IMR-90 (cell line): ENCODE measurements around the gene HEXD. TPM values are rescaled to one million over a fixed set of nuclear protein-coding genes. Genes with fewer than 3 reads are reported as not detected.

ENCODE experiments used
- ATAC-seq: fragments of 200-7000 bp; cut with Tn5 transposase; 2 replicates; pipeline ENCODE4 v1.9.1; 2020; ENCODE audit warnings: low read depth, mild to moderate bottlenecking, moderate library complexity
- BruUV-seq: library from RNA; stranded (reverse); fragments of 400-500 nt; replicated peaks from 2 replicates; lab custom pipeline; 2021; lab: Mats Ljungman, UMichigan
- CTCF ChIA-PET: fragments of 300-600 bp; formaldehyde crosslinking; extraction: SDS; loops from one replicate; lab custom pipeline; 2021; ENCODE audit warnings: antibody characterized with exemption; lab: Yijun Ruan, JAX
- POLR2A ChIA-PET: fragments of 300-600 bp; sonication (Branson Sonifier 250); formaldehyde crosslinking; loops from one replicate; lab custom pipeline; 2022; ENCODE audit warnings: antibody characterized with exemption; ENCODE audit not compliant: unreplicated experiment; lab: Charles Lee
- DNase-seq: peaks from one replicate; pipeline ENCODE4 v3.0.0; 2013
- H2AFZ ChIP-seq: replicated peaks from 2 replicates; pipeline ENCODE3; 2013; ENCODE audit warnings: low read length, mild to moderate bottlenecking; ENCODE audit not compliant: poor library complexity
- H2AK5ac ChIP-seq: 2 replicates; pipeline ENCODE4 v1.6.1; 2013; ENCODE audit warnings: low read depth, low read length, inconsistent platforms
- H2AK9ac ChIP-seq: replicated peaks from 2 replicates; pipeline ENCODE3; 2013; ENCODE audit warnings: mild to moderate bottlenecking, low read depth, low read length, moderate library complexity; ENCODE audit not compliant: poor library complexity
- H2BK120ac ChIP-seq: 2 replicates; pipeline ENCODE4 v1.6.1; 2013; ENCODE audit warnings: low read depth, low read length, inconsistent platforms
- H2BK15ac ChIP-seq: 3 replicates; pipeline ENCODE4 v1.6.1; 2013; ENCODE audit warnings: low read depth, low read length, inconsistent platforms
- H2BK20ac ChIP-seq: 2 replicates; pipeline ENCODE4 v1.6.1; 2013; ENCODE audit warnings: low read depth, mild to moderate bottlenecking, inconsistent platforms, low read length, moderate library complexity
- H2BK5ac ChIP-seq: 2 replicates; pipeline ENCODE4 v1.6.1; 2013; ENCODE audit warnings: mild to moderate bottlenecking, low read depth, low read length, inconsistent platforms; ENCODE audit not compliant: poor library complexity, severe bottlenecking
- H3K14ac ChIP-seq: replicated peaks from 2 replicates; pipeline ENCODE4 v1.6.1; 2013; ENCODE audit warnings: low read depth, low read length, inconsistent platforms
- H3K18ac ChIP-seq: 2 replicates; pipeline ENCODE4 v1.6.1; 2013; ENCODE audit warnings: low read depth, low read length, control low read depth
- H3K23ac ChIP-seq: 2 replicates; pipeline ENCODE4 v1.6.1; 2013; ENCODE audit warnings: low read depth, low read length, inconsistent platforms
- H3K27ac ChIP-seq: 2 replicates; pipeline ENCODE4 v1.5.1; 2013; ENCODE audit warnings: mild to moderate bottlenecking, control low read depth, low read length; ENCODE audit not compliant: insufficient read depth
- H3K27me3 ChIP-seq: 2 replicates; pipeline ENCODE4 v1.6.1; 2013; ENCODE audit warnings: low read length; ENCODE audit not compliant: control insufficient read depth, insufficient read depth
- H3K36me3 ChIP-seq: 2 replicates; pipeline ENCODE4 v1.6.1; 2013; ENCODE audit warnings: low read length, mixed read lengths; ENCODE audit not compliant: control insufficient read depth, insufficient read depth
- H3K4ac ChIP-seq: 2 replicates; pipeline ENCODE4 v1.6.1; 2013; ENCODE audit warnings: low read depth, low read length, inconsistent platforms
- H3K4me1 ChIP-seq: 2 replicates; pipeline ENCODE4 v1.6.1; 2013; ENCODE audit warnings: low read length, mixed read lengths; ENCODE audit not compliant: control insufficient read depth, insufficient read depth
- H3K4me2 ChIP-seq: 2 replicates; pipeline ENCODE4 v1.6.1; 2013; ENCODE audit warnings: low read depth, mild to moderate bottlenecking, control low read depth, low read length, moderate library complexity
- H3K4me3 ChIP-seq: 2 replicates; pipeline ENCODE4 v1.5.1; 2013; ENCODE audit warnings: low read depth, mild to moderate bottlenecking, control low read depth, low read length, moderate library complexity; ENCODE audit not compliant: insufficient read depth
- H3K56ac ChIP-seq: 2 replicates; pipeline ENCODE4 v1.6.1; 2013; ENCODE audit warnings: low read length, inconsistent platforms; ENCODE audit not compliant: insufficient read depth; ENCODE audit errors: extremely low read depth
- H3K79me1 ChIP-seq, 2 experiments: 2 replicates each; pipeline ENCODE4 v1.6.1; 2013; ENCODE audit warnings: low read length in 2 of 2, inconsistent platforms in 1 of 2, low read depth in 1 of 2
- H3K9ac ChIP-seq: 2 replicates; pipeline ENCODE4 v1.6.1; 2013; ENCODE audit warnings: low read depth, low read length, control low read depth
- H3K9me1 ChIP-seq: 2 replicates; pipeline ENCODE4 v1.6.1; 2013; ENCODE audit warnings: low read length, inconsistent platforms; ENCODE audit not compliant: insufficient read depth
- H3K9me3 ChIP-seq: 2 replicates; pipeline ENCODE4 v1.6.1; 2013; ENCODE audit warnings: low read length; ENCODE audit not compliant: control insufficient read depth, insufficient read depth
- H4K20me1 ChIP-seq: 2 replicates; pipeline ENCODE4 v1.6.1; 2013; ENCODE audit warnings: low read length, inconsistent platforms; ENCODE audit not compliant: insufficient read depth
- H4K5ac ChIP-seq: 2 replicates; pipeline ENCODE4 v1.6.1; 2013; ENCODE audit warnings: mild to moderate bottlenecking, low read depth, low read length, control low read depth
- H4K8ac ChIP-seq, 2 experiments: 2 replicates each; pipeline ENCODE4 v1.6.1; 2013; ENCODE audit warnings: low read depth in 2 of 2, low read length in 2 of 2, control low read depth in 1 of 2, inconsistent platforms in 1 of 2
- H4K91ac ChIP-seq: 2 replicates; pipeline ENCODE4 v1.6.1; 2013; ENCODE audit warnings: low read depth, low read length, inconsistent platforms; ENCODE audit not compliant: insufficient read depth
- BHLHE40 ChIP-seq: fragments of 150-350 bp; IDR thresholded peaks from 2 replicates; pipeline ENCODE4 v1.6.1; 2016; ENCODE audit warnings: mild to moderate bottlenecking, low read depth, low read length
- CHD1 ChIP-seq: IDR thresholded peaks from 2 replicates; pipeline ENCODE4 v1.6.1; 2012; ENCODE audit warnings: low read depth, low read length, improper control_type of control experiment
- FOS ChIP-seq: fragments of 150-350 bp; IDR thresholded peaks from 2 replicates; pipeline ENCODE4 v1.6.1; 2016; ENCODE audit warnings: low read depth, low read length
- MAFK ChIP-seq: IDR thresholded peaks from 2 replicates; pipeline ENCODE4 v1.6.1; 2012; ENCODE audit warnings: low read depth, low read length, improper control_type of control experiment
- MAZ ChIP-seq: IDR thresholded peaks from 2 replicates; pipeline ENCODE4 v1.6.1; 2012; ENCODE audit warnings: low read depth, mild to moderate bottlenecking, low read length, improper control_type of control experiment, moderate library complexity, borderline replicate concordance
- MXI1 ChIP-seq: IDR thresholded peaks from 2 replicates; pipeline ENCODE4 v1.6.1; 2012; ENCODE audit warnings: low read depth, mild to moderate bottlenecking, low read length, moderate library complexity, borderline replicate concordance
- NFE2L2 ChIP-seq: fragments of 150-350 bp; IDR thresholded peaks from 2 replicates; pipeline ENCODE4 v1.6.1; 2016; ENCODE audit warnings: low read depth, mild to moderate bottlenecking, low read length
- POLR2A ChIP-seq: IDR thresholded peaks from 2 replicates; pipeline ENCODE4 v1.6.1; 2012; ENCODE audit warnings: mild to moderate bottlenecking, low read depth, low read length
- RAD21 ChIP-seq: IDR thresholded peaks from 2 replicates; pipeline ENCODE4 v1.6.1; 2012; ENCODE audit warnings: low read length, improper control_type of control experiment
- SMC3 ChIP-seq: fragments of 150-350 bp; IDR thresholded peaks from 2 replicates; pipeline ENCODE4 v1.6.1; 2016; ENCODE audit warnings: low read depth, mild to moderate bottlenecking, antibody characterized with exemption, low read length, moderate library complexity
- WGBS, 2 experiments: methylation state at CpG; one replicate each; pipeline versions ENCODE4 v1.1.5 to v1.1.7; 2013; ENCODE audit warnings: missing lambda C conversion rate in 2 of 2; ENCODE audit not compliant: insufficient read length in 1 of 2; ENCODE audit errors: extremely low coverage in 2 of 2; 5-methylcytosine and 5-hydroxymethylcytosine counted together
- dilution Hi-C: fragments of 300-500 bp; cut with HindIII; formaldehyde crosslinking; loops from one replicate; pipeline ENCODE4 v1.14.3; 2018; ENCODE audit warnings: low sequenced_read_pairs; ENCODE audit not compliant: unreplicated experiment
- in situ Hi-C: fragments of 300-500 bp; cut with MboI; formaldehyde crosslinking; loops from 3 replicates; pipeline ENCODE4 v1.14.3; 2019; ENCODE audit warnings: low sequenced_read_pairs, inconsistent platforms, mixed read lengths
- intact Hi-C: fragments of 100-400 bp; cut with micrococcal nuclease; formaldehyde crosslinking; loops from 2 replicates; pipeline ENCODE4 v1.10.0; 2022
- polyA plus RNA-seq, 3 experiments: library from polyadenylated mRNA; depleted of rRNA; stranded (reverse); fragments of >200 nt; gene quantifications; 2 replicates each; pipeline ENCODE4 v1.2.3, GENCODE V29; 2012; ENCODE audit warnings: low replicate concordance in 1 of 3
- total RNA-seq: library from RNA; depleted of rRNA; stranded (reverse); fragments of >200 nt; gene quantifications from 2 replicates; pipeline ENCODE4 v1.2.3, GENCODE V29; 2012
- TF ChIP-seq, protein P1 (sequence below): fragments of 150-350 bp; IDR thresholded peaks from 2 replicates; pipeline ENCODE4 v1.6.1; 2017; ENCODE audit warnings: mild to moderate bottlenecking, antibody characterized with exemption, low read length, low read depth
- TF ChIP-seq, protein P2 (sequence below): fragments of 150-350 bp; IDR thresholded peaks from 2 replicates; pipeline ENCODE4 v1.6.1; 2016; ENCODE audit warnings: low read depth, mild to moderate bottlenecking, low read length, moderate library complexity, borderline replicate concordance
- TF ChIP-seq, protein P3 (sequence below): conservative IDR thresholded peaks from 2 replicates; pipeline ENCODE4 v1.5.1; 2012; ENCODE audit warnings: mild to moderate bottlenecking, low read depth, low read length, improper control_type of control experiment

The HEXD gene
- total and polyA plus RNA-seq, 2 of the 4 experiments (the other 2 are of a cell fraction) = 3.8 to 9.5 TPM

DNA sequence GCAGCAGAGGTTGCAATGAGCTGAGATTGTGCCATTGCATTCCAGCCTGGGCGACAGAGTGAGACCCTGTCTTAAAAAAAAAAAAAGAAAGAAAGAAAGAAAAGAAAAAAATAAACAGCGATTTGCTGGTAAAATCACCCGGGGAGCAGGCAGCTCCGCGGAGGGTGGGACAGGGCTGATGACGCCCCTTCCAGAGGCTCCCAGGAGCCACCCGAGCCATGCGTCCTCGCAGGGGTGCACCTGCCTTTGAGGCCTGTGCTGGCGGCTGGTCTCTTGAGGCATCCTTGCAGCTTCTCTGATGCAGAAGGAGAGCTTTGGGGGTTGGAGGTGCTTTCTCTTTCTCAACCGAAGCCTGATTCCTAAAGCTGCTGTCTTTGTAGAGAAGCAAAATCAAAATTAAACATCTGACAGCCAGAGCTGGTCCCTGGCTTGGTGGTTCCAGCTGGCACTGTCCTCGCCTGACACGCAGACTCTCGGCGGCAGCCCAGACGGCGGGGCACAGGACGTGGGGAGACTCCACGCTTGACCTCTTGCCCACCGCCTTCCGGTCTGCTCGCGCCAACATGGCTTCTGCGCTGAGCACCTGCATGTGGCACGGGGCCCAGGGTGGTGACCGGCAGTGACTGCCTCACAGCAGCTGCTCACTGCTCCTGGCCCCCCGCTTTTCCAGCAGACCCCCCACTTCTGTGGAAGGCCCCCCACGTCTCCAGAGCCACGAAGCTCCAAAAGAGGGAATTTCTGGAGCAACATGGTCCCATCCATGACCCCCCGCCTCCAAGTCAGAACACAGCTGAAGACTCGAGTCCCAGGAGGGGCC is 40.0 kb upstream of the HEXD start:
- ATAC-seq = no peak

More for the DNA sequence above, 40.0 kb upstream of the HEXD start:
- no TSS peak for BruUV-seq
- H3K27ac ChIP-seq = no peak overlapping the region
- H3K4me1 ChIP-seq = peaks cover 2% of the 10 kb centered on the region; the same call in 1 of the 2 replicates
- H2AFZ ChIP-seq = no peak overlapping the region
- no peak overlapping the region for H3K4me3 ChIP-seq
- dilution Hi-C loops (no loop called here), intact Hi-C loops (no loop called here), in situ Hi-C loops (no loop called here)
- H3K9me3 ChIP-seq = no peaks in the 10 kb centered on the region
- H2BK5ac ChIP-seq = no peak overlapping the region
- ChIA-PET CTCF (interaction anchor here (0.6 kb wide), 2 partner anchors 8 to 77 kb away, joined by 3 to 6 read pairs; no protein-coding TSS in a partner anchor), POLR2A (no interaction called here)
- H3K27me3 ChIP-seq = peaks cover 50% of the 10 kb centered on the region
- no peak overlapping the region for H4K91ac ChIP-seq
- TF ChIP-seq FOS (no peak), CHD1 (no peak), POLR2A (no peak), BHLHE40 (no peak), MAZ (no peak), MAFK (no peak), RAD21 (no peak), SMC3 (no peak), MXI1 (no peak), NFE2L2 (no peak)
- TF ChIP-seq, protein P1, sequence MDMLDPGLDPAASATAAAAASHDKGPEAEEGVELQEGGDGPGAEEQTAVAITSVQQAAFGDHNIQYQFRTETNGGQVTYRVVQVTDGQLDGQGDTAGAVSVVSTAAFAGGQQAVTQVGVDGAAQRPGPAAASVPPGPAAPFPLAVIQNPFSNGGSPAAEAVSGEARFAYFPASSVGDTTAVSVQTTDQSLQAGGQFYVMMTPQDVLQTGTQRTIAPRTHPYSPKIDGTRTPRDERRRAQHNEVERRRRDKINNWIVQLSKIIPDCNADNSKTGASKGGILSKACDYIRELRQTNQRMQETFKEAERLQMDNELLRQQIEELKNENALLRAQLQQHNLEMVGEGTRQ = no peak
- TF ChIP-seq, protein P2, sequence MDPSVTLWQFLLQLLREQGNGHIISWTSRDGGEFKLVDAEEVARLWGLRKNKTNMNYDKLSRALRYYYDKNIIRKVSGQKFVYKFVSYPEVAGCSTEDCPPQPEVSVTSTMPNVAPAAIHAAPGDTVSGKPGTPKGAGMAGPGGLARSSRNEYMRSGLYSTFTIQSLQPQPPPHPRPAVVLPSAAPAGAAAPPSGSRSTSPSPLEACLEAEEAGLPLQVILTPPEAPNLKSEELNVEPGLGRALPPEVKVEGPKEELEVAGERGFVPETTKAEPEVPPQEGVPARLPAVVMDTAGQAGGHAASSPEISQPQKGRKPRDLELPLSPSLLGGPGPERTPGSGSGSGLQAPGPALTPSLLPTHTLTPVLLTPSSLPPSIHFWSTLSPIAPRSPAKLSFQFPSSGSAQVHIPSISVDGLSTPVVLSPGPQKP = no peak
- TF ChIP-seq, protein P3, sequence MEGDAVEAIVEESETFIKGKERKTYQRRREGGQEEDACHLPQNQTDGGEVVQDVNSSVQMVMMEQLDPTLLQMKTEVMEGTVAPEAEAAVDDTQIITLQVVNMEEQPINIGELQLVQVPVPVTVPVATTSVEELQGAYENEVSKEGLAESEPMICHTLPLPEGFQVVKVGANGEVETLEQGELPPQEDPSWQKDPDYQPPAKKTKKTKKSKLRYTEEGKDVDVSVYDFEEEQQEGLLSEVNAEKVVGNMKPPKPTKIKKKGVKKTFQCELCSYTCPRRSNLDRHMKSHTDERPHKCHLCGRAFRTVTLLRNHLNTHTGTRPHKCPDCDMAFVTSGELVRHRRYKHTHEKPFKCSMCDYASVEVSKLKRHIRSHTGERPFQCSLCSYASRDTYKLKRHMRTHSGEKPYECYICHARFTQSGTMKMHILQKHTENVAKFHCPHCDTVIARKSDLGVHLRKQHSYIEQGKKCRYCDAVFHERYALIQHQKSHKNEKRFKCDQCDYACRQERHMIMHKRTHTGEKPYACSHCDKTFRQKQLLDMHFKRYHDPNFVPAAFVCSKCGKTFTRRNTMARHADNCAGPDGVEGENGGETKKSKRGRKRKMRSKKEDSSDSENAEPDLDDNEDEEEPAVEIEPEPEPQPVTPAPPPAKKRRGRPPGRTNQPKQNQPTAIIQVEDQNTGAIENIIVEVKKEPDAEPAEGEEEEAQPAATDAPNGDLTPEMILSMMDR = no peak
- H3K4me2 ChIP-seq = no peak overlapping the region
- H2BK120ac ChIP-seq = no peak overlapping the region
- H4K8ac ChIP-seq = no peak overlapping the region
- H3K18ac ChIP-seq = no peak overlapping the region
- WGBS, 2 experiments = 79% methylated on average over 23 of the region's 31 CpGs; no CpG with 5 or more reads in 1 of the 2 experiments
- H3K79me1 ChIP-seq = no peaks in the 10 kb centered on the region
- H3K23ac ChIP-seq = no peak overlapping the region
- H4K5ac ChIP-seq = no peak overlapping the region
- H2BK15ac ChIP-seq = no peak overlapping the region
- no peak for DNase-seq
- H3K36me3 ChIP-seq = no peaks in the 10 kb centered on the region
- no peak overlapping the region for H2BK20ac ChIP-seq
- peaks cover 4% of the 10 kb centered on the region; the same call in 1 of the 2 replicates for H3K9me1 ChIP-seq
- no peak overlapping the region for H2AK5ac ChIP-seq
- H3K56ac ChIP-seq = no peak overlapping the region
- H3K4ac ChIP-seq = no peak overlapping the region
- no peak overlapping the region for H3K14ac ChIP-seq
- H2AK9ac ChIP-seq = no peak overlapping the region
- no peaks in the 10 kb centered on the region; the same call in 1 of the 2 replicates for H4K20me1 ChIP-seq
- H3K9ac ChIP-seq = no peak overlapping the region
